Caco-2 (cell line): ENCODE results near the gene TENM4. TPM values are rescaled to one million over a fixed set of nuclear protein-coding genes. Genes with fewer than 3 reads are reported as not detected.
"Not testable (repeated sequence)": the region's sequence is repeated elsewhere in the genome, so short reads cannot be mapped to it uniquely, and the experiment has no call there.

ENCODE experiments used
- BruUV-seq: library from RNA; stranded (reverse); fragments of 400-500 nt; replicated peaks from 2 replicates; lab custom pipeline; 2021; lab: Mats Ljungman, UMichigan
- CTCF ChIA-PET: fragments of 300-600 bp; sonication (Branson Sonifier 250); formaldehyde crosslinking; loops from one replicate; lab custom pipeline; 2022; ENCODE audit warnings: antibody characterized with exemption; lab: Charles Lee
- POLR2A ChIA-PET: fragments of 300-600 bp; sonication (Branson Sonifier 250); formaldehyde crosslinking; loops from one replicate; lab custom pipeline; 2022; ENCODE audit warnings: antibody characterized with exemption; lab: Charles Lee
- DNase-seq, 2 experiments: peaks; one replicate each; pipeline versions ENCODE4 v3.0.0 to v3.0.0-alpha.2; 2020 to 2022
- H3K27me3 ChIP-seq: replicated peaks from 2 replicates; pipeline ENCODE4 v1.6.0; 2011; ENCODE audit warnings: low read length; ENCODE audit not compliant: control insufficient read depth, insufficient read depth
- H3K36me3 ChIP-seq: 2 replicates; pipeline ENCODE4 v1.5.1; 2011; ENCODE audit warnings: low read length; ENCODE audit not compliant: control insufficient read depth, insufficient read depth
- H3K4me1 ChIP-seq: fragments of 250-450 bp; sonication (Bioruptor Pico); 2 replicates; pipeline ENCODE4 v1.5.1; 2020; ENCODE audit warnings: mild to moderate bottlenecking
- H3K4me3 ChIP-seq: 2 replicates; pipeline ENCODE4 v1.5.1; 2011; ENCODE audit warnings: low read depth, mild to moderate bottlenecking, control low read depth, low read length
- H3K9me3 ChIP-seq: fragments of 250-450 bp; sonication (Bioruptor Pico); 2 replicates; pipeline ENCODE4 v1.5.1; 2020; ENCODE audit warnings: mild to moderate bottlenecking, moderate library complexity
- H3K27ac Mint-ChIP-seq: one replicate; pipeline ENCODE4 v1.8.0; 2022; ENCODE audit warnings: mixed read lengths; ENCODE audit not compliant: unreplicated experiment
- H3K27me3 Mint-ChIP-seq: one replicate; pipeline ENCODE4 v1.8.0; 2022; ENCODE audit warnings: mixed read lengths; ENCODE audit not compliant: insufficient read depth, unreplicated experiment
- H3K36me3 Mint-ChIP-seq: one replicate; pipeline ENCODE4 v1.8.0; 2022; ENCODE audit warnings: mild to moderate bottlenecking, mixed read lengths; ENCODE audit not compliant: insufficient read depth, unreplicated experiment
- H3K4me1 Mint-ChIP-seq: one replicate; pipeline ENCODE4 v1.8.0; 2022; ENCODE audit warnings: low read depth, mixed read lengths; ENCODE audit not compliant: unreplicated experiment
- H3K4me3 Mint-ChIP-seq: one replicate; pipeline ENCODE4 v1.8.0; 2022; ENCODE audit warnings: mild to moderate bottlenecking, moderate library complexity, mixed read lengths; ENCODE audit not compliant: unreplicated experiment
- H3K9me3 Mint-ChIP-seq: one replicate; pipeline ENCODE4 v1.8.0; 2022; ENCODE audit warnings: mixed read lengths; ENCODE audit not compliant: unreplicated experiment
- CTCF ChIP-seq, 2 experiments: fragments of 200-600 bp in 1 of 2; IDR thresholded peaks; 1 replicate in 1 of 2; 2 replicates in 1 of 2; pipeline versions ENCODE4 v1.5.1 to v1.8.0; 2011 to 2022; ENCODE audit warnings: antibody characterized with exemption in 1 of 2, control low read depth in 1 of 2, inconsistent platforms in 1 of 2, low read depth in 1 of 2, low read length in 1 of 2, mild to moderate bottlenecking in 1 of 2, moderate library complexity in 1 of 2; ENCODE audit not compliant: insufficient read depth in 1 of 2, severe bottlenecking in 1 of 2, unreplicated experiment in 1 of 2
- intact Hi-C: fragments of 100-400 bp; cut with micrococcal nuclease; formaldehyde crosslinking; loops from one replicate; pipeline ENCODE4 v1.10.0; 2022; ENCODE audit not compliant: unreplicated experiment
- total RNA-seq: library from RNA; stranded (reverse); gene quantifications from 2 replicates; pipeline ENCODE4 v1.2.3, GENCODE V29; 2022

Gene TENM4
- total RNA-seq, 1 experiment from 2014 or later: 1.1 TPM

GRCh38 chr11:78829146-78829545 is 611.7 kb downstream of the TENM4 start:
- Mint-ChIP-seq H3K4me1 (no peaks in the 10 kb centered on the region), H3K9me3 (no peaks in the 10 kb centered on the region), H3K4me3 (no peak overlapping the region), H3K27ac (no peak overlapping the region), H3K36me3 (no peaks in the 10 kb centered on the region), H3K27me3 (peaks cover 12% of the 10 kb centered on the region)
- intact Hi-C loops: no loop called here
- peaks cover under 1% of the 10 kb centered on the region; the same call in 1 of the 2 replicates for H3K27me3 ChIP-seq
- BruUV-seq: no TSS peak
- TF ChIP-seq CTCF (IDR thresholded peaks at IDR 0.05; ENCODE audit: insufficient read depth in 1 of 2, low read depth in 1 of 2, low read length in 1 of 2, severe bottlenecking in 1 of 2, unreplicated experiment in 1 of 2): no peak
- no peak overlapping the region for H3K4me3 ChIP-seq
- H3K9me3 ChIP-seq: no peaks in the 10 kb centered on the region
- H3K36me3 ChIP-seq: no peaks in the 10 kb centered on the region
- no peaks in the 10 kb centered on the region for H3K4me1 ChIP-seq
- ChIA-PET CTCF (no interaction called here), POLR2A (interaction anchor here (0.6 kb wide), 1 partner anchor 21 kb away, joined by 3 read pairs; no protein-coding TSS in a partner anchor)
- DNase-seq: no peak

GRCh38 chr11:78828676-78829075 is 612.2 kb downstream of the TENM4 start:
- H3K4me1 Mint-ChIP-seq: no peaks in the 10 kb centered on the region
- no peak overlapping the region for H3K27ac Mint-ChIP-seq

GRCh38 chr11:78827291-78827690 is 613.5 kb downstream of the TENM4 start:
- BruUV-seq, DNase-seq, H3K4me1 Mint-ChIP-seq, H3K36me3 ChIP-seq, H3K27ac Mint-ChIP-seq, CTCF ChIA-PET, H3K9me3 Mint-ChIP-seq, H3K36me3 Mint-ChIP-seq, POLR2A ChIA-PET, H3K27me3 ChIP-seq, H3K4me3 ChIP-seq, H3K27me3 Mint-ChIP-seq, H3K4me1 ChIP-seq, H3K4me3 Mint-ChIP-seq, H3K9me3 ChIP-seq, intact Hi-C loops: not testable (repeated sequence)

More at GRCh38 chr11:78828676-78829075, 612.2 kb downstream of the TENM4 start:
- no peaks in the 10 kb centered on the region for H3K9me3 ChIP-seq
- intact Hi-C loops: no loop called here
- H3K36me3 ChIP-seq: no peaks in the 10 kb centered on the region
- ChIA-PET POLR2A (no interaction called here), CTCF (no interaction called here)
- Mint-ChIP-seq H3K9me3 (no peaks in the 10 kb centered on the region), H3K27me3 (peaks cover 9% of the 10 kb centered on the region), H3K4me3 (no peak overlapping the region), H3K36me3 (no peaks in the 10 kb centered on the region)
- no peak for TF ChIP-seq CTCF (IDR thresholded peaks at IDR 0.05; ENCODE audit: insufficient read depth in 1 of 2, low read depth in 1 of 2, low read length in 1 of 2, severe bottlenecking in 1 of 2, unreplicated experiment in 1 of 2)
- no peak overlapping the region for H3K4me3 ChIP-seq
- BruUV-seq: no TSS peak
- H3K27me3 ChIP-seq: peaks cover 2% of the 10 kb centered on the region; the same call in 1 of the 2 replicates
- no peaks in the 10 kb centered on the region for H3K4me1 ChIP-seq
- DNase-seq: no peak

GRCh38 chr11:78825591-78826020 is 615.2 kb downstream of the TENM4 start:
- H3K4me3 Mint-ChIP-seq: no peak overlapping the region
- Histone ChIP-seq H3K36me3 (no peaks in the 10 kb centered on the region), H3K4me1 (no peaks in the 10 kb centered on the region), H3K27me3 (peaks cover 2% of the 10 kb centered on the region), H3K4me3 (no peak overlapping the region), H3K9me3 (no peaks in the 10 kb centered on the region)
- ChIA-PET CTCF (no interaction called here), POLR2A (no interaction called here)
- no TSS peak for BruUV-seq
- H3K27ac Mint-ChIP-seq: no peak overlapping the region
- no peak for DNase-seq
- H3K9me3 Mint-ChIP-seq: no peaks in the 10 kb centered on the region
- no peak for TF ChIP-seq CTCF (IDR thresholded peaks at IDR 0.05; ENCODE audit: insufficient read depth in 1 of 2, low read depth in 1 of 2, low read length in 1 of 2, severe bottlenecking in 1 of 2, unreplicated experiment in 1 of 2)
- intact Hi-C loops: no loop called here
- no peaks in the 10 kb centered on the region for H3K36me3 Mint-ChIP-seq
- no peaks in the 10 kb centered on the region for H3K4me1 Mint-ChIP-seq
- H3K27me3 Mint-ChIP-seq: peaks cover 5% of the 10 kb centered on the region
